Liver (tissue), 3 donors: Measurements from ENCODE around the gene TMEM190.

Experiments used
- EGR1 ChIP-seq, 2 donors: IDR thresholded peaks; 2 replicates each; pipeline ENCODE4 v1.6.1; 2016 to 2018; ENCODE audit warnings: antibody characterized with exemption in 2 of 2, low read depth in 2 of 2
- GABPA ChIP-seq, 2 donors: IDR thresholded peaks in 1 of 2; conservative IDR thresholded peaks in 1 of 2; 2 replicates each; pipeline ENCODE4 v1.6.1; 2016; ENCODE audit warnings: antibody characterized with exemption in 2 of 2, mild to moderate bottlenecking in 1 of 2, moderate library complexity in 1 of 2
- HNF4A ChIP-seq, 2 donors: conservative IDR thresholded peaks; 2 replicates each; pipeline ENCODE4 v1.6.1; 2016; ENCODE audit warnings: antibody characterized with exemption in 2 of 2, mild to moderate bottlenecking in 2 of 2
- HNF4G ChIP-seq: IDR thresholded peaks from 2 replicates; pipeline ENCODE4 v1.6.1; 2016; ENCODE audit warnings: antibody characterized with exemption
- JUND ChIP-seq, 2 donors: IDR thresholded peaks; 2 replicates each; pipeline ENCODE4 v1.6.1; 2016; ENCODE audit warnings: antibody characterized with exemption in 2 of 2
- NR2F2 ChIP-seq: IDR thresholded peaks from 2 replicates; pipeline ENCODE4 v1.6.1; 2016; ENCODE audit warnings: antibody characterized with exemption
- RXRA ChIP-seq, 2 donors: IDR thresholded peaks; 2 replicates each; pipeline ENCODE4 v1.6.1; 2017 to 2018; ENCODE audit warnings: antibody characterized with exemption in 2 of 2, mild to moderate bottlenecking in 1 of 2
- TAF1 ChIP-seq: conservative IDR thresholded peaks from 2 replicates; pipeline ENCODE4 v1.6.1; 2016; ENCODE audit warnings: antibody characterized with exemption, mild to moderate bottlenecking
- YY1 ChIP-seq: IDR thresholded peaks from 2 replicates; pipeline ENCODE4 v1.6.1; 2016; ENCODE audit warnings: antibody characterized with exemption, mild to moderate bottlenecking
- TF ChIP-seq, protein P1 (sequence below): fragments of 150-350 bp; IDR thresholded peaks from 2 replicates; pipeline ENCODE4 v1.5.1; 2017; ENCODE audit warnings: improper control_type of control experiment, low read depth, low read length; ENCODE audit not compliant: missing input control
- TF ChIP-seq, protein P2 (sequence below): IDR thresholded peaks from 2 replicates; pipeline ENCODE4 v1.6.1; 2016; ENCODE audit warnings: antibody characterized with exemption
- TF ChIP-seq, protein P3 (sequence below): IDR thresholded peaks from 2 replicates; pipeline ENCODE4 v1.6.1; 2016; ENCODE audit warnings: antibody characterized with exemption, mild to moderate bottlenecking
- donor health status: healthy.
- donor health status: healthy.

DNA sequence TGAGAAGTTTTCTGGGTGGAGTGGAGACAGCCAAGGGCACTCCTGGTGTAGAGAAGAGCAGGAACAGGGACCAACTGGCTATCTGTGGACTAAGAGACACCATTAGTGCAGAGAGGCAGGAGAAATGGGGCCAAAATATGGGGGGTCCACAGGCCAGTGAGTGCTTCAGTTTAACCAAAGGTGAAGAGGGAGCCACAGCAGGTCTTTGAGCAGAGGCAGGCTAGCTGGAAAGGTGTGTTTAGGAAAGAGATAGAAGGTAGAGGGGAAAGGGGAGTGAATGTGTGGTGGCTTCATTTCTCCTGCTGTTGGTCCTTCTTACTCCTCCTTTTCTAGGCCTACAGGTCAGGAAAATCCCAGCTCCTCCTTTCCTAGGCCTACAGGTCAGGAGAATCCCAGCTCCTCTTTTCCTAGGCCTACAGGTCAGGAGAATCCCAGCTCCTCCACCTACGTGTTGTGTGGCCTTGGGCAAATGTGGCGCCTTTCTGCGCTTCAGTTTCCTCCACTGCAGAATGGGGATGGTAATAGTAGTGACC lies 6.0 kb downstream of the TMEM190 start:
- no peak for TF ChIP-seq NR2F2
- TF ChIP-seq EGR1 (IDR thresholded peaks at IDR 0.05; ENCODE audit: low read depth in 2 of 2) = no peak
- TF ChIP-seq, protein P1, sequence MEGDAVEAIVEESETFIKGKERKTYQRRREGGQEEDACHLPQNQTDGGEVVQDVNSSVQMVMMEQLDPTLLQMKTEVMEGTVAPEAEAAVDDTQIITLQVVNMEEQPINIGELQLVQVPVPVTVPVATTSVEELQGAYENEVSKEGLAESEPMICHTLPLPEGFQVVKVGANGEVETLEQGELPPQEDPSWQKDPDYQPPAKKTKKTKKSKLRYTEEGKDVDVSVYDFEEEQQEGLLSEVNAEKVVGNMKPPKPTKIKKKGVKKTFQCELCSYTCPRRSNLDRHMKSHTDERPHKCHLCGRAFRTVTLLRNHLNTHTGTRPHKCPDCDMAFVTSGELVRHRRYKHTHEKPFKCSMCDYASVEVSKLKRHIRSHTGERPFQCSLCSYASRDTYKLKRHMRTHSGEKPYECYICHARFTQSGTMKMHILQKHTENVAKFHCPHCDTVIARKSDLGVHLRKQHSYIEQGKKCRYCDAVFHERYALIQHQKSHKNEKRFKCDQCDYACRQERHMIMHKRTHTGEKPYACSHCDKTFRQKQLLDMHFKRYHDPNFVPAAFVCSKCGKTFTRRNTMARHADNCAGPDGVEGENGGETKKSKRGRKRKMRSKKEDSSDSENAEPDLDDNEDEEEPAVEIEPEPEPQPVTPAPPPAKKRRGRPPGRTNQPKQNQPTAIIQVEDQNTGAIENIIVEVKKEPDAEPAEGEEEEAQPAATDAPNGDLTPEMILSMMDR = no peak
- TF ChIP-seq TAF1 = no peak
- no peak for TF ChIP-seq RXRA (IDR thresholded peaks at IDR 0.05)
- TF ChIP-seq, protein P2, sequence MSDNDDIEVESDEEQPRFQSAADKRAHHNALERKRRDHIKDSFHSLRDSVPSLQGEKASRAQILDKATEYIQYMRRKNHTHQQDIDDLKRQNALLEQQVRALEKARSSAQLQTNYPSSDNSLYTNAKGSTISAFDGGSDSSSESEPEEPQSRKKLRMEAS = no peak
- no peak for TF ChIP-seq GABPA (IDR thresholded peaks at IDR 0.05 in 1 of 2, conservative IDR thresholded peaks at IDR 0.05 in 1 of 2)
- no peak for TF ChIP-seq JUND (IDR thresholded peaks at IDR 0.05)
- TF ChIP-seq, protein P3, sequence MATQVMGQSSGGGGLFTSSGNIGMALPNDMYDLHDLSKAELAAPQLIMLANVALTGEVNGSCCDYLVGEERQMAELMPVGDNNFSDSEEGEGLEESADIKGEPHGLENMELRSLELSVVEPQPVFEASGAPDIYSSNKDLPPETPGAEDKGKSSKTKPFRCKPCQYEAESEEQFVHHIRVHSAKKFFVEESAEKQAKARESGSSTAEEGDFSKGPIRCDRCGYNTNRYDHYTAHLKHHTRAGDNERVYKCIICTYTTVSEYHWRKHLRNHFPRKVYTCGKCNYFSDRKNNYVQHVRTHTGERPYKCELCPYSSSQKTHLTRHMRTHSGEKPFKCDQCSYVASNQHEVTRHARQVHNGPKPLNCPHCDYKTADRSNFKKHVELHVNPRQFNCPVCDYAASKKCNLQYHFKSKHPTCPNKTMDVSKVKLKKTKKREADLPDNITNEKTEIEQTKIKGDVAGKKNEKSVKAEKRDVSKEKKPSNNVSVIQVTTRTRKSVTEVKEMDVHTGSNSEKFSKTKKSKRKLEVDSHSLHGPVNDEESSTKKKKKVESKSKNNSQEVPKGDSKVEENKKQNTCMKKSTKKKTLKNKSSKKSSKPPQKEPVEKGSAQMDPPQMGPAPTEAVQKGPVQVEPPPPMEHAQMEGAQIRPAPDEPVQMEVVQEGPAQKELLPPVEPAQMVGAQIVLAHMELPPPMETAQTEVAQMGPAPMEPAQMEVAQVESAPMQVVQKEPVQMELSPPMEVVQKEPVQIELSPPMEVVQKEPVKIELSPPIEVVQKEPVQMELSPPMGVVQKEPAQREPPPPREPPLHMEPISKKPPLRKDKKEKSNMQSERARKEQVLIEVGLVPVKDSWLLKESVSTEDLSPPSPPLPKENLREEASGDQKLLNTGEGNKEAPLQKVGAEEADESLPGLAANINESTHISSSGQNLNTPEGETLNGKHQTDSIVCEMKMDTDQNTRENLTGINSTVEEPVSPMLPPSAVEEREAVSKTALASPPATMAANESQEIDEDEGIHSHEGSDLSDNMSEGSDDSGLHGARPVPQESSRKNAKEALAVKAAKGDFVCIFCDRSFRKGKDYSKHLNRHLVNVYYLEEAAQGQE = no peak
- no peak for TF ChIP-seq HNF4G
- no peak for TF ChIP-seq YY1
- no peak for TF ChIP-seq HNF4A (conservative IDR thresholded peaks at IDR 0.05)
